Frontal cortex (tissue), 4 donors: ENCODE results near the gene TMEM131. TPM values are rescaled to one million over a fixed set of nuclear protein-coding genes. Genes with fewer than 3 reads are reported as not detected.

Source experiments
- DNase-seq, 2 donors: peaks; one replicate each; pipeline ENCODE4 v3.0.0; 2012; ENCODE audit warnings: low spot score in 2 of 2
- FAIRE-seq: peaks from 2 replicates; lab custom pipeline; 2012; peaks lifted over from hg19 to GRCh38; lab: Jason Lieb, UNC
- total RNA-seq: library from RNA; depleted of rRNA; stranded (reverse); fragments of >200 nt; gene quantifications from one replicate; pipeline ENCODE4 v1.2.3, GENCODE V29; 2014
- donor health status: control.
- donor health status: control.
- donor health status: control.

Gene TMEM131
- total RNA-seq, 1 donor from 2014 or later, result 30.2 TPM

DNA sequence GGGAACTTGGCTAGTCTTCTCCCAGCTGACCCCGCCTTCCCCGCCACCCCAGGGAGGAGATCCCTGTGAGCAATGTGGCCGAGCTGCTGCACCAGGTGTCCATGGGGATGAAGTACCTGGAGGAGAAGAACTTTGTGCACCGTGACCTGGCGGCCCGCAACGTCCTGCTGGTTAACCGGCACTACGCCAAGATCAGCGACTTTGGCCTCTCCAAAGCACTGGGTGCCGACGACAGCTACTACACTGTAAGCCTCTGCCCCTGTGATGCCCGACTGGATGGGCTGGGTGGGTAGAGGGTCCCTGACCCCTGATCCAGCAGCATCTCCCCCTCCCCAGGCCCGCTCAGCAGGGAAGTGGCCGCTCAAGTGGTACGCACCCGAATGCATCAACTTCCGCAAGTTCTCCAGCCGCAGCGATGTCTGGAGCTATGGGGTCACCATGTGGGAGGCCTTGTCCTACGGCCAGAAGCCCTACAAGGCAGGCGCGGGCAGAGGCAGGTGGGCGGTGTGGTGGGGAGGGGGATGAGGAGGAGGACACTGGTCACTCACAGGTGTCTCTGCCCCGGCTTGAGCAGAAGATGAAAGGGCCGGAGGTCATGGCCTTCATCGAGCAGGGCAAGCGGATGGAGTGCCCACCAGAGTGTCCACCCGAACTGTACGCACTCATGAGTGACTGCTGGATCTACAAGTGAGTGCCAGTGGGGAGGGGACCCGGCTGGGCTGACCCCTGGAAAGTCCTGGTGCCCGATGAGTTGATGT, 258.1 kb downstream of the TMEM131 start:
- FAIRE-seq (no peak), DNase-seq (no peak)

DNA sequence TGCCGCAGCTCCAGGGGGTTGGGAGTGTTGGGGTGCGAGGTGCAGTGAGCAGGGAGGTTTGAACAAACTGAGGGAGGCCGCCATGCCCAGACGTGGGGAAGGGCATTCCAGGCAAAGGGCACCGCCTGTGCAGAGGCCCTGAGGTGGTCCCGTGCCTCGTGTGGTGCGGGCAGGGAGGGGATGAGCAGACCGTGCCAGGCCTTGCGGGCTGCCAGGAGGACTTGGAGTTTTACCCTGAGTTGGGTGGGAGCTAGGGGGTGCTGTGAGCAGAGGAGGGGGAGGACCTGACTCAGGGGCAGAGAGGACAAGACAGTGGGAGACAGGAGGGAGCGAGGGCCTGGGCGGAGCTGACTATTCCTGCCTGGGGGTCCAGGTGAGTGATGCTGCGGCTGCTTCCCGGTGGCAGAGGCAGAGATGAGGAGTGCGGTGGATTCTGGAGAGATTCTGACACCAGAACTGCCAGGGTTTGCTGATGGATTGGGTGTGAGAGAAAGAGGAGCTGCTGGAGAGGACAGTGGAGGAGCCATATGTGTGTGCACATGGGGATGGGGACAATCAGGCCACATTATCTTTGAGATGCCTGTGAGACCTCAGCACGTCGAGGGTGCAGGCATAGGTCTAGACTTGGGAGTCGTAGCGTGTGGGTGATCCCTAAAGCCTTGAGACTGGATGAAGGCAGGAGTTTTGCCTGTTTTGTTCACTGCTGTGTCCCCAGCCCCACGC, 259.0 kb downstream of the TMEM131 start:
- DNase-seq (no peak), FAIRE-seq (no peak)

DNA sequence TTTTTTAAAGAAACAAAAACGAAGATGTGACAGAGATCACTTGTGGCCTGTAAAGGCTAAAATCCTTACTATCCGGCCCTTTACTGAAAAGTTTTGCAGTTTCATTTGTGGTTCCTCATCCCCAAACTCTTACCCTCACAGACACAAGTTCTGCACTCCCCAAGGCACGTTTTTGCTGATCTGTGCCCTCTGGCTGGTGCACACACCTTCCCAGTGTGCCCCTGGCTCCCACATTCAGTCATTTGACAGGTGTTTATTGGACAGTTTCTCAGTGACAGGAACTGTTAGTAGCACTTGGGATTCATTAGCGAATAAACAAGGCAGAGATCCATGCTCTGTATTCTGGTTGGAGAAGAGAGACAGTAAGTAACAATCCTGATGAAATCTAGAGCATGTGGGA, 259.6 kb downstream of the TMEM131 start:
- DNase-seq (no peak), FAIRE-seq (no peak)

DNA sequence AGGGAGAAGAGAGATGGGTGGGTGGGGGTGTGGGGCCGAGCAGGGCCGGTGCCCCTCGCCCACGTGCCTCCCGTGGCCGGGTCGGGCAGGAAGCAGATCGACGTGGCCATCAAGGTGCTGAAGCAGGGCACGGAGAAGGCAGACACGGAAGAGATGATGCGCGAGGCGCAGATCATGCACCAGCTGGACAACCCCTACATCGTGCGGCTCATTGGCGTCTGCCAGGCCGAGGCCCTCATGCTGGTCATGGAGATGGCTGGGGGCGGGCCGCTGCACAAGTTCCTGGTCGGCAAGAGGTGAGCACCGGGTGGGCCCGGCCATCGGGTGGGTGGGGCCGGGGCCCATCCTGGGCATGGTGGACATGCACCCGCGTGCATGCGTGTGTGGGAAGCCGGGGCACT, 260.6 kb downstream of the TMEM131 start:
- no peak for FAIRE-seq

DNA sequence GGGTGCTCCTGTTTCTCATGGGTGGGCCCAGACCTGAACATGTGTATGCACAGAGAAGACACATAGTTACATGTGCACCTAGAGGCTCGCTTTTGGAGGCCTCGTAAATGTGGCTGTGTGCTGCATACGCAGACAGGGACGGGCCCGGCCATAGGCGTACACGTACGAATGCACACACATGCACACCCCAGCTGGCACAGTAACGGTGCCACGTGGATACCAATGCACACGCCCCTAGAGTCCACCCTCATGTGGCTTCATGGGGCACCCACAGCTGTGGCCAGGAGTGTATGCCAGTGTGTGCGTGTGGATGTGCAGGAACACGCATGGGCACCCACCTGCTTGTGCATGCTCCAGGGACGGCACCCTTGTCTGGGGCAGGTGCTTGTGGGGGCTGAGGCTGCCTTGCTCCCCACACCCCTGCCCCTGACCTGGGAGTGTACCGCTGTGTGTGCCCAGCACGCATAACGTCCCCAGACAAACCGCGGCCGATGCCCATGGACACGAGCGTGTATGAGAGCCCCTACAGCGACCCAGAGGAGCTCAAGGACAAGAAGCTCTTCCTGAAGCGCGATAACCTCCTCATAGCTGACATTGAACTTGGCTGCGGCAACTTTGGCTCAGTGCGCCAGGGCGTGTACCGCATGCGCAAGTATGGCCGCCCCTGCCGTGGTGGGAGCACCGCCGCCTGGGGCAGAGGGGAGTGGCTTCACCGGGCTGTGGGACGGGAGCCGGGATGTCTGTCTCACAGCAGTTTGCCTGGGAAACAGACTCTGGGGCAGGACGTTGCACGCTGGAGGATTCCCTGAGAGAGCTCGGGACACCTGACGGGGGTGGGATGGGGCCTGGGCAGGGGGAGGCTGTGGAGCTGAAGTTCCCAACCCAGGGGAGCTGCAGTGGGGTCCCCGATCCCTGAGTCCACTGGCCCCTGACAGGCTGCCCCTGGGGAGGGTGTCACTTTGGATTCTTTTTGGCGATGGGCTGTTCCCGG, 261.4 kb downstream of the TMEM131 start:
- FAIRE-seq, result no peak
- no peak for DNase-seq

More for the DNA sequence above, 260.6 kb downstream of the TMEM131 start:
- no peak for DNase-seq

DNA sequence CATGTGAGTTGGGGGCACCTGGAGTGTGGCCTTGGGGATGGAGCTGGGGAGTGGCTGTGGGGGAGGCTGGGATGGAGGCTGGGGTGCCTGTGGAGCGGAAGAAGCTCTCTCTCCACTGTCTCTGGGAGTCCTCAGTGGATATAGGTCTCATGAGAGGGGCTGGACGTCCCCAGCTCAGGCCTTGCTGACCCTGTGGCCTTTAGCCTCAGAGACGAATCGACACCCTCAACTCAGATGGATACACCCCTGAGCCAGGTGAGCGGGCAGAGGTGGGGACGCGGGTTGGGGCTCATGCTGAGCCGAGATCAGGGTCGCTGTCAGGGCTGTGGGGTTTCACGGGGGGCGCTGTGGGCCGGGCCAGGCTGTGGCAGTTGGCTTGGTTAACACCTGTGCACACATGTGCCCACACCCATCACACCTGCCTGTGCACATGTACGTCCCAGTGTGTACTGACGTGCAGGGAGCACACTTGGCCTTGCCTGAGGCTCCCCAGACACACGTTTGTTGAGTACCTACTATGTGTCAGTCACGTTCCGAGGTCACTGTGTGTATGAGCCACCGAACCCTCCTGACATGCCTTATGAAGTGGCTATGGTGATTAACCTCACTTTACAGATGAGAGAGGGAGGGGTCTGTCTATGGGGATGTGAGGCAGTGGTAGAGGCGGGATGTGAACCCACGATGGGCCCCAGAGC, 262.3 kb downstream of the TMEM131 start:
- FAIRE-seq (no peak), DNase-seq (no peak)

DNA sequence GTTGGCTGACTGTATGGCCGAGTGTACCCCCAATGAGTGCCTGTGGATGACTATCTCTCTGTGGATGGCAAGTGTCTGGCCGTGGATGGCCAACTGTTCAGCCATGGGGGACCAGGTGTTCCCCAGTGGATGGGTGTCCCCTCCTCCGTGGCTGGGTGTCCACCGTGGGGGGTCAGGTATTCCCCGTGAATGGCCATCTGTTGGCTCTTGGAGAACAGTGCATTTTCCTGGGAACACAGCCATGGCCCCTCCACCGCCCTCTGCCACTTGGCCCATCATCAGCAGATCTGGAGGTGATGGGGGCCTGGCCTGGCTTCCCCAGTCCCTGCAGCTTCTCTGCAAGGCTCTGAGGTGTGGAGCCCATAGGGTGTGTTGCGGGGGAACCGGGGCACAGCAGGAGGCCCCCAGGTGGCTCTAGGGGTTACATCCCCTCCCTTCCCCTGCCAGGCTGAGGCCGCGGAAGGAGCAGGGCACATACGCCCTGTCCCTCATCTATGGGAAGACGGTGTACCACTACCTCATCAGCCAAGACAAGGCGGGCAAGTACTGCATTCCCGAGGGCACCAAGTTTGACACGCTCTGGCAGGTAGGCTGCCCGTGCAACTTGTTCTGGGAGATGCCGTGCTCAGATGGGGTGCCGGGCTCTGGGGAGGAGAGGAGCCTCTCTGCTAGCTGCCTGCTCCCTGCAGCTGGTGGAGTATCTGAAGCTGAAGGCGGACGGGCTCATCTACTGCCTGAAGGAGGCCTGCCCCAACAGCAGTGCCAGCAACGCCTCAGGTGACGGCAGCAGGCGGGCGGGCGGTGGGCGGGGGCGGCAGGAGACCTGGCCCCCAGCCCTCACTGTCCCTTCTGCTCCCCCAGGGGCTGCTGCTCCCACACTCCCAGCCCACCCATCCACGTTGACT, 263.1 kb downstream of the TMEM131 start:
- no peak for FAIRE-seq
- DNase-seq, result no peak

DNA sequence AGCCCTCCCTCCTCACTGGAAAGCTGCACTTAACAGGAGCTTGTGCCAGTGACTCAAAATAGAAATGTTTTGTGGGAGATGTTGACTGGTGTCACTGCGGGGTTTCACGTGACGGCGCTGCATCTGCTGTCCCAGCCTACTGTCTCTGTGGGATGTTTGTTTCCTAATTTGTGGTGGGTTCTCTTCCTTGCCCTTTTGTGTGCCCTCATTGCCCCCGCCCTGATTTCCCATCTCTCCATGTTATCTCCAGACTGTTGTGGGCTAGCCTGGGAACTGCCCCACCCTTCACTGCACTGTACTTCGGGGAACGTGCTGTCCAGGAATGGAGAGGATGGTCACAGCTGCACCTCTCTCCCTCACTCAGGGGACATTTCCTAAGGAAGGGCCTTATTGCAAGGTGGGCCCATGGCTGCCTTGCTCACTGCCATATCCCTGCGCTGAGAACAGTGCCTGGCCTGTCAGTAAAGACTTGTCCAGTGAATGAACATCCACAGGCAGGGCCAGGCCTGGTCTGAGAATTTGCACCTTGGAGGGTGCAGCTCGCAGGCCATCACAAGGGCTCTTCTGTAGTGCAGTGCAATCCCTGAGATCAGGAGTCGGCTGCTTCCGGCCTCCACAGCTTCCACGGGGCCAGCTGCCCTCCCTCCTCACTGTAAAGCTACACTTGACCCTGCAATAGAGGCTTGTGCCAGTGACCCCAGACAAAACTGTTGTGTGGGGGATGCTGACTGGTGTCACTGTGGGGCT, 264.3 kb downstream of the TMEM131 start:
- DNase-seq (no peak), FAIRE-seq (no peak)

DNA sequence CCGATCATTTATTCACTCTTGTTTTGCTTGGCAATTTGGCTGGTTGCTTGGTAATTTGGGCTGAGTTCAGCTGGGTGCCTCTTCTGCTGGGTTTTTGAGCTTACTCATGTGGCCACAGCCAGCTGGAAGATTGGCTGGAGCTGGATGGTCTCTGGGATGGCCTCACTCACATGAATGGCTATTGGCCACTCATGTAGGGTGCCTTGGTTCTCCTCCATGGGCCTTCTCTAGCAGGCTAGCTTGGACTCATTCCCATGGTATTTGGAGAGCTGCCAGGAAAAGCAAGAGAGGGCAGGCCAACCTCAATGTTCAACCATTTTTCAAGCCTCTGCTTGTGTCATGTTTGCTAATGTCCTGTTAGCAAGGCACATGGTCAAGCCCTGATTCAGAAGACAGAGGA, 265.5 kb downstream of the TMEM131 start:
- no peak for DNase-seq
- no peak for FAIRE-seq

DNA sequence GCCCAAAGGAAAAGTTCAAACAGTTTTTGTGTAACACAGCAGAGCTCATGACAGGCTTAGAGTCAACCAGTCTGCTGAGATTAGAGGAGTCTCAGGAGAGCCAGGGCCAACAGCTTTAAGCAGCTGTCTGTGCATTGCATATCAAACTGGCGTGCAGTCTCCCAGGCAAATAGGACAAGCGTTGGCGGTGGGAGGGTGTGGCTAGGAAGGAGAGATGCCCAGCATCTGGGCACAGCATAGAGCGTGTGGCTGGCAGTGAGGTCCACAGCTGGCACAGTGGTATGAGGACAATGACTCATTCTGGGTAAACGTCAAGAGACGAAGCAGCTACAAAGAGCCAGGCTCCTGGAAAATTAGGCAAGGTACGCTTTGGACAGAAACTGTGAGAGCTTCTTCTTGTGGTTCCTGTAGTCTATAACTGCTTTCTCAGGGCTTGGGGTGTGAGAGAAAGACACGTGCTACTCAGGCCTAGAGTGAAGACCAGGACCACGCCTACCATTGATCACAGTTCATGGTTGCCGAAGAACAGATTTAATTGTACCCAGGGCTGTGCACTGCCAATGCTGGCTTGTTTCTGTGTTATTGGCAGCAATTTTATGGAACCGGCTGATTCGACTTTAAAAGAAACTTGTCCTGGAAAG, 267.5 kb downstream of the TMEM131 start:
- DNase-seq (no peak), FAIRE-seq (no peak)

DNA sequence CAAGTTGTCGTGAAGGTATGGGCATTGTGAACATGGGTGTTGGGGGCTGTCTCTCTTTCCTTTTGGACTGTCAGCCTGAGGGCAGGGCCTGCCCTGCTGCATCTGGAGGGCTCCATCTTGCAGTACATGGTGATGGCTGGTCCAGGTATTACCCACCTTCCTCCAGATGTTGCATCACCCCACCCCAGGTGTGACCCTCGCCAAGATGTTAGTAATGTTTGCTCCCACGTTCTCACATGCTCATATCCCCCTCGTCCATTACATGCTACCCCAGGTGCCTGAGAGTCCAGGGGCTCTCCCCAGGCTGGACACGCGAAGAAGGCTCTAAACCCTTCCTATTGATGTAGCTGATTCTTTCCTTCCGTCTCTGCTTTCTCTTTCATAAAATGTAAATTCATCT, 268.5 kb downstream of the TMEM131 start:
- DNase-seq, result no peak
- FAIRE-seq, result no peak

DNA sequence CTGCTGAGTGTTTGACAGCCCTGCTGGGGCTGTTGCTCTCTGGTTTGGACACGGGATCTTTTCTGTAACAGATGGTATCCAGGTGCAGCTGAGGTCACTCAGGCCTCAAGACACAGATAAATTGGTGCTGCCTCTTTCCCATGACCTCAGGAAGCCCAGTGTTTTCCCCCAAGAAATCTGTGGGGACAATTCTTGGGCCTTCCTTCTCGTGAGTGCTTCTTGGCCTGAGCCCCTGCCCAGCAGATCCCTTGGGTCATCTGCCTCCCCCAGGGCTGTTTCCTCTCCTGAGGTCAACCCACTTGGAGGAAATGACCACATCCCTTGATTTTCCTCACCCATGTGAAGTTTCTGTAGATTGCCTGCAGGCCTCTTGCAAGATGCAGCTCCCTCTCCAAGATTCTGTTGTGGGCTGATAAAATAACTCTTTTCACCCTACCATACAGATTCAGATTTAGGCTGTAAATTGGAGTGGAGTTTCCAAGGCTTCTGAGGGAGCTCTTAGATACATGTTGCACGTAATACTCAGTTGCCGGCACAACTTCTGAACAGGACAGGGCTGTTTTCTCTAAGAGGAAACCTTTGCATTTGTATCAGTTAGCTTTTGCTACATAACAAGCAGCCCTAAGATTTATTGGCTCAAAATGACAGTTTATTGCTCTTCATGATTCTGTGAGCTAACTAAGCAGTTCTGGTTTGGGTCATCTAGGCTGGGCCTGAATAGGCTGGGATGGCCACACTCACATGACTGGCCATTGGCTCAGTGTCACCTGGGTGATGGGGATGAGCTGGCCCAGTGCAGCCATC, 269.3 kb downstream of the TMEM131 start:
- DNase-seq (no peak), FAIRE-seq (no peak)

DNA sequence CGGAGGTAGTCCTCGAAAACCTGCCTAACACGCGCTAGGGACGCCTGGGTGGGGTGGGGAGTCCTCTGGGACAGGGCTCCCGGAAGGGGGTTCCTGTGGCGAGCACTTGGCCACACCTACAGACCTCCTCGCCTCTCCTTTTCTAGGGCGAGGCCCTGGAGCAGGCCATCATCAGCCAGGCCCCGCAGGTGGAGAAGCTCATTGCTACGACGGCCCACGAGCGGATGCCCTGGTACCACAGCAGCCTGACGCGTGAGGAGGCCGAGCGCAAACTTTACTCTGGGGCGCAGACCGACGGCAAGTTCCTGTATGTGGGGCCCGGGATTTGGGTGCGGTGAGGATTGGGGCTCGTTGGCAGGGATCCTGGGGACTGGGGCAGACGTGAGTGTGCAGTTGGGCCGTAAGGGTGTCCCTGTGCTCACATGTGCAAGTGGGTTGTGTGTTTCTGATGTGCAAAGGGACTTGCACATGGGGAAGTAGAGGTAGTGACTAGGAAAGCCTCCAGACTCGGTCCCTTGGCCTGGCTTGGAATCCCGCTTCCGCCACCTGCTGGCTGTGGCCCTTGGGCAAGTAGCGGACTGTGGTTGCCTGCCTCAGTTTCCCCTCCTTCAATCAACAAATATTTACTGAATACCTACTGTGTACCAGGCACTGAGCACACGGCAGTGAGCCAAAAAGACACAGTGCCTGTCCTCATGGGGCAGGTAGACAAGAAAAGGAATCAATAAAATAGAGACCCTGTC, 270.6 kb downstream of the TMEM131 start:
- FAIRE-seq, result no peak
- no peak for DNase-seq

DNA sequence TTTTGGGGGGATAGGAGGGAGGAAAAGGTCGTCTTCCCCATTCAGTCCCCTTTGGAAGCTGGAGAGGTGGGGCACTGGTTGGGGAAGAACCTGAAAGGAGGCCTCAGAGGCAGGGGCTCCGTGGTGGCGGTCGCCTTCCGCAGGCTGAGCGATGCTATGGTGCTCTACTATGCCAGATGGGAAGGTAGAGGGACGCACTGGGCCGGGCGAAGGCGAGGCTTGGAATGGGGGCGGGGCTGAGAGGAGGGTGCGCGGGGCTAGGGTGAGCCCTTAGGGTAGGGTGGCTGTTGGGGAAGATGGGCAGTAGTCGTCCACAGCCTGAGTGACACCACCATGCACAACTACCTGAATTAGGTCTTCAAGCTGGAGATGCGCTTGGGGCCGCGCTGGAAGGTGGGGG, 271.2 kb downstream of the TMEM131 start:
- FAIRE-seq (no peak), DNase-seq (no peak)

DNA sequence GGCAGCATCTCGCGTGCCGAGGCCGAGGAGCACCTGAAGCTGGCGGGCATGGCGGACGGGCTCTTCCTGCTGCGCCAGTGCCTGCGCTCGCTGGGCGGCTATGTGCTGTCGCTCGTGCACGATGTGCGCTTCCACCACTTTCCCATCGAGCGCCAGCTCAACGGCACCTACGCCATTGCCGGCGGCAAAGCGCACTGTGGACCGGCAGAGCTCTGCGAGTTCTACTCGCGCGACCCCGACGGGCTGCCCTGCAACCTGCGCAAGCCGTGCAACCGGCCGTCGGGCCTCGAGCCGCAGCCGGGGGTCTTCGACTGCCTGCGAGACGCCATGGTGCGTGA, 271.7 kb downstream of the TMEM131 start:
- no peak for DNase-seq

More for the DNA sequence above, 271.7 kb downstream of the TMEM131 start:
- no peak for FAIRE-seq
